Stimulated activated CD8-positive, alpha-beta memory T cell treated with anti-CD3 and anti-CD28 coated beads, Interleukin-2, amount 100 ng/mL, for 48 hours (primary cell): Measurements from ENCODE around the gene NGEF.
"Not testable (repeated sequence)": the region's sequence is repeated elsewhere in the genome, so short reads cannot be mapped to it uniquely, and the experiment has no call there.

ENCODE experiments used
- DNase-seq, 2 donors: peaks; one replicate each; pipeline ENCODE4 v3.0.0-alpha.2; 2020; ENCODE audit warnings: low read depth in 2 of 2

Gene NGEF

GRCh38 chr2:232927032-232927792 is 85.8 kb downstream of the NGEF start:
- peak in 1 of 2 donors; percentile 17 for DNase-seq

- DNase-seq, result no peak
Observed at GRCh38 chr2:232926431-232926939, 86.6 kb downstream of the NGEF start.

GRCh38 chr2:232925821-232926156 is 87.3 kb downstream of the NGEF start:
- no peak for DNase-seq

DNA sequence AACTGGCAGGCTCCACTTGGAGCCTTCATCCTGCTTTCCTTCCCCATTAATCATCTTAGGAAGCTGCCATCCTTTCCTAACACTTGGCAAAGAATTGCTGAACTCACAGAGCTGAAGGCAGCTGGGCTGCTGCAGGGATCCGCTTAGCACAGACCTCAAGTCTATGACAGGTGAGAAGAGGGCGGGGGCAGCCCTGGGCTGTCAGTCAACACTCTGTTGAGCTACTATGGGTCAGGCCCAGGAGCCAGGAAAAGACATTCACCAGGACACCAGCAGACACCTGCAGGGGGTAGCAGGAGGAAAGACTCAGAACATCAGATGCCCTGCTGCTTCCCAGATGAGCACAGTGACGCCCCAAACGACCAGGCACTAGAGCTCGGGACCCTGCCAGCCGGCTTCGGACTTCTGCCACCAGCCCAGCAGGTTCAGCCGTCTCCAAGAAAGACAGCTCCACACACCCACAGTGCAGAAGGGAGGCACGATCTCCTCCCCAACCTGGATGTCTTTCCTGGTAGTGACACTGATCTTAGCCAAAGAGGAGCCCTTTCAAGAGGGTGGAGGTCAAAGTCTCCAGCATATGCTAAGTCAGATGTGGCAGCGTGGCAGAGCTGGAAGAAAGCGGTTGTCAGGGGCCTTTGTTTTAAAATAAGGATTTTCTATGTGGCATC is 87.8 kb downstream of the NGEF start:
- DNase-seq, result no peak

DNA sequence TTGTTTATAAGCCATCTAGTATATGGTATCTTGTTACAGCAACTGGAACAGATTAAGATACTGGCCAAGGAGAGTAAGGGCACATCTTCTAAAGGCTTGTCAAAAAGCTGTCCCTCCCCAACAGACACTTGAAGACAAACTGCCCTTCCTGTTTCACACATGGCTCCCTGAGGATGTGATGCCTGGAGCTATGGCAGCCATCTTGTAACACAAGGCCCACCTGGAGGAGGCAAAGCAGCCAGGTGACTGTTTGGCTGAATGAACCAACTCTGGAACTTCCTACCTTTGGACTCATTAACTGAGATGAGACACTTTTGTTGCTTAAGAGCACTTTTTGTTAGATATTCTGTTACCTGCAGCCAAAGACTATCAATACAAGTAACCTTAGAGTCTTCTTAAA is 88.6 kb downstream of the NGEF start:
- no peak for DNase-seq

GRCh38 chr2:232920760-232921159 is 92.3 kb downstream of the NGEF start:
- DNase-seq, result no peak

- DNase-seq, result no peak
Observed at GRCh38 chr2:232920055-232920454, 93.0 kb downstream of the NGEF start.

- no peak for DNase-seq
Observed at GRCh38 chr2:232919141-232919540, 93.9 kb downstream of the NGEF start.

- no peak for DNase-seq
Observed at GRCh38 chr2:232913903-232914302, 99.2 kb downstream of the NGEF start.

GRCh38 chr2:232911712-232912277 is 101.3 kb downstream of the NGEF start:
- no peak for DNase-seq

GRCh38 chr2:232910376-232910775 is 102.7 kb downstream of the NGEF start:
- DNase-seq, result no peak

GRCh38 chr2:232908695-232909094 is 104.4 kb downstream of the NGEF start:
- no peak for DNase-seq

DNA sequence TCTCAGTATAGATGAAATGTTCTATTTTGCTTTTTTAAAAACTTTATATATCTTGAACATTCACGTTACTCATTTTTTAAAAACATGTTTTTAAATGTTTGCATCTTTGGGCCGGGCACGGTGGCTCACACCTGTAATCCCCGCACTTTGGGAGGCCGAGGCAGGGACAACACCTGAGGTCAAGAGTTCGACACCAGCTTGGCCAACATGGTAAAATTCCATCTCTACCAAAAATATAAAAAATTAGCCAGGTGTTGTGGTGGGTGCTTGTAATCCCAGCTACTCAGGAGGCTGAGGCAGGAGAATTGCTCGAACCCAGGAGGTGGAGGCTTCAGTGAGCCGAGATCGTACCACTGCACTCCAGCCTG is 105.4 kb downstream of the NGEF start:
- DNase-seq, result not testable (repeated sequence)

GRCh38 chr2:232906867-232907717 is 106.0 kb downstream of the NGEF start:
- DNase-seq, result not testable (repeated sequence)

- no peak for DNase-seq
Observed at GRCh38 chr2:232903989-232904388, 109.1 kb downstream of the NGEF start.

GRCh38 chr2:232901736-232902578 is 111.1 kb downstream of the NGEF start:
- DNase-seq, result peak in 1 of 2 donors; percentile 46

DNA sequence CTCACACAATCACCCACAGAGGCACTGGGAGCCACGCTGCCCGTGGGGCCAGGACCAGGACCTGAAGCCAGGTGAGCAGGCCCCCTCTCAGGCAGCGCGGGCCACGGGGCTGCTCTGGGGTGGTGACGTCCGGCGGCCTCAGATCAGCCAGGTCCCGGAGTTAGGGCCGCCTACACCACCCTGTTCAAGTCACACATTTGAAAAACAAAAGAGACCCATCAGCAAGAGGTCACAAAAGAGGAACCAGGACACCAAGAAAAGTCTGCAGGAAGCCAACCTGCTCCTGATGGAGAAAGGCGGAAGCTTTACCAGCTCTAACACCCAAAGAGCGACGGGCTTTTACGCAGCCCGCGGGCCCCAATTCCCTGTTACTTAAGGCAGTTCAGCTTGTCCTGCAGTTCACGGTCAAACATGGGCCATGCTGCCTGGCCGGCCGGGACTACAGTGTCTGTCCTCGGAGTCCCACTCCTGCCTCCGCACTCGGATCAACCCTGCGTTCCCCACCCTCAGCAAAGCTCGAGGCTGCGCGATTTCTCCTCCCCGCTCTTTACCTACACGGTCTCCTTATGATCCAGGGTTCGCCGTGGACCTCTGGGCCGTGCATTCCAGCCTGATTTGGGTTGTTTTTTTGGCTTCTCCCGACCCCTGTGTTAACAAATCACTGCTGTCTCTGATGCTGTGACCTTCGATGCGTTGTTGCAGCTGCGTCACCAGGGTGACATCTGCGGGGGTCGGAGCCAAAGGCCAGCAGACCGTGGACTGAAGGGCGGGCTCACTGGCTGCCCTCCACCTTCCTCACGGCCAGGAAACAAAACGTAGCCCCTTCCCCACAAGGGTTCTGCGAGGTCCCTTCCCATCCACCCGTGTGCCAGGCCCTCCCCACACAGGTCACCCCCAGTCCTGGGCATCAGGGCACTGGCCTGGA is 112.0 kb downstream of the NGEF start:
- no peak for DNase-seq

DNA sequence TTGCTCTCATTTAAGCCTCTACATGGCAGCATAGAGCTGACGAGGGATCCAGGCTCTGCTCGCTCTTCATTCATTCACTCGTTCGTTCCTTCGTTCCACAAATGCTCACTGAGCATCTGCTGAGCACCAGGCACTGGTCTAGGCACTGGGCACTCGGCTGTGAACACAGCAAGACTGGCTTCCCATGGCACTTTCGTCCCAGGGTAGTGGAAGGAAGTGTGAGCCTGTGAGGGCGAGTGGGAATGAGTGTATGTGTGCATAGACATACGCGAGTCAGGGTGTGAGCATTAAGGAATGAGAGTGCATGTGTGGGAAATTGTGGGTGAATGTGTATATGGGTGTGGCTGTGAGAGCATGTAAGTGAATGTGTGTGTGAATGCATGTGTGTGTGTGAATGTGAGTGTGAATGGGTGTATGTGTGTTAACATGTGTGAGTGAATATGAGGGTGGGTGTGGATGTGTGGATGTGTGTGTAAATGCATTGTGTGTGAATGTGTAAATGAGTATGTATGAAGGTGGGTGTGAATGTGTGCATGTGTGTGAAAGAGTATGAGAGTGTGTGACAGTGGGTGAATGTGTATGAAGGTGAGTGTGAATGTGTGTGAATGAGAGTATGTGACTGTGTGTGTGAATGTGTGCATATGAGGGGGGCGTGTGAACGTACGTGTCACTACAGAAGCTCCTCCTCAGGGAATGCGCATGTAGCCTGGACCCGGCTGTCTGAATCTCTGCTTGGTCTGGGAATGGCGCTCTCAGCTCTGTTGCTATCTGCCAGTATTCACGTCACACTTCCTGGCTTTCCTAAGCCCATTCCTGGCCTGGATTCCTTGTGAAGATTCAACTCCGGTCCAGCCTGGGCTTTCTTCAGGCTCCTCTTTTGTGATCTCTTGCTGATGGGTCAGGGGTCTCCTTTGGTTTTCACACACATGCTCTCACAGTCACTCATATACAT is 114.2 kb downstream of the NGEF start:
- no peak for DNase-seq
